H1 (cell line): ENCODE results near the gene SOCS7. TPM values are rescaled to one million over a fixed set of nuclear protein-coding genes. Genes with fewer than 3 reads are reported as not detected.

Experiments
- CREB1 ChIP-seq: IDR thresholded peaks from 2 replicates; pipeline ENCODE4 v1.6.1; 2012; ENCODE audit warnings: inconsistent platforms
- EGR1 ChIP-seq: IDR thresholded peaks from 2 replicates; pipeline ENCODE4 v1.6.1; 2011; ENCODE audit warnings: low read depth, low read length, borderline replicate concordance
- FOSL1 ChIP-seq: IDR thresholded peaks from 2 replicates; pipeline ENCODE4 v1.6.1; 2011; ENCODE audit warnings: mild to moderate bottlenecking, low read depth, low read length, moderate library complexity; ENCODE audit not compliant: insufficient read depth
- HDAC6 ChIP-seq: IDR thresholded peaks from one replicate; pipeline ENCODE4 v1.7.1; 2012; ENCODE audit warnings: low read depth, mild to moderate bottlenecking, inconsistent platforms, low read length, moderate library complexity
- JUN ChIP-seq: IDR thresholded peaks from 2 replicates; pipeline ENCODE4 v1.6.1; 2011; ENCODE audit warnings: low read depth, mild to moderate bottlenecking, improper control_type of control experiment, low read length
- RFX5 ChIP-seq: IDR thresholded peaks from 2 replicates; pipeline ENCODE4 v1.6.1; 2011; ENCODE audit warnings: low read depth, low read length, improper control_type of control experiment, borderline replicate concordance
- SP2 ChIP-seq: IDR thresholded peaks from 2 replicates; pipeline ENCODE4 v1.6.1; 2012; ENCODE audit warnings: mild to moderate bottlenecking, low read length, inconsistent platforms
- TBP ChIP-seq: IDR thresholded peaks from 2 replicates; pipeline ENCODE4 v1.6.1; 2011; ENCODE audit warnings: low read depth, low read length, improper control_type of control experiment
- ZNF274 ChIP-seq: IDR thresholded peaks from 2 replicates; pipeline ENCODE4 v1.7.0; 2012; ENCODE audit warnings: low read length, borderline replicate concordance; ENCODE audit errors: extremely low read depth
- polyA plus RNA-seq, 7 experiments: library from polyadenylated mRNA; depleted of rRNA in 3 of 7; stranded (reverse) in 5 of 7; unstranded in 2 of 7; fragments of >200 nt in 5 of 7; fragments of 200-250 nt in 2 of 7; gene quantifications; 1 replicate in 5 of 7; 2 replicates in 1 of 7; 4 replicates in 1 of 7; pipeline versions ENCODE4 v1.2.1 to v1.2.3, GENCODE V29; 2011 to 2013; ENCODE audit warnings: missing spikeins in 2 of 7, mixed read lengths in 2 of 7
- total RNA-seq: library from RNA; stranded (reverse); fragmentation: NEBNext Ultra II Directional; extraction: Animal tissue kit (Norgen Biotek cat#: 25700); gene quantifications from 2 replicates; pipeline ENCODE4 v1.2.1, GENCODE V29; 2021

The SOCS7 gene
- total and polyA plus RNA-seq, 2 of the 8 experiments (the other 6 are each of a cell fraction or from before 2014, with no cell fraction given), result 13.5 to 26.9 TPM

GRCh38 chr17:38332735-38333134 is 18.9 kb upstream of the SOCS7 start (continued):
- TF ChIP-seq HDAC6 (no peak), TBP (no peak), CREB1 (no peak), RFX5 (no peak), FOSL1 (no peak), ZNF274 (no peak), EGR1 (no peak), JUN (no peak), SP2 (no peak)
